Right atrium auricular region (tissue), 2 donors: ENCODE measurements around the gene ENG. TPM values are rescaled to one million over a fixed set of nuclear protein-coding genes. Genes with fewer than 3 reads are reported as not detected.

Experiments
- DNase-seq: peaks from one replicate; pipeline ENCODE4 v3.0.0-alpha.2; 2019; ENCODE audit warnings: low spot score
- H3K27ac ChIP-seq, 2 donors: fragments of 200-600 bp; sonication (generic); 1 replicate in 1 of 2; 2 replicates in 1 of 2; pipeline ENCODE4 v1.5.1; 2016 to 2019
- H3K27me3 ChIP-seq, 2 donors: fragments of 200-600 bp; sonication (generic); one replicate each; pipeline versions ENCODE4 v1.5.1 to v1.6.0; 2017 to 2019
- H3K36me3 ChIP-seq: fragments of 200-600 bp; sonication (generic); one replicate; pipeline ENCODE4 v1.5.1; 2016
- H3K4me1 ChIP-seq, 2 donors: fragments of 200-600 bp; sonication (generic); one replicate each; pipeline versions ENCODE4 v1.5.1 to v1.6.0; 2017 to 2019
- H3K4me3 ChIP-seq, 2 donors: fragments of 200-600 bp; sonication (generic); 1 replicate in 1 of 2; 2 replicates in 1 of 2; pipeline ENCODE4 v1.5.1; 2017 to 2019; ENCODE audit warnings: mild to moderate bottlenecking in 1 of 2, moderate library complexity in 1 of 2
- H3K9me3 ChIP-seq, 2 donors: fragments of 200-600 bp; sonication (generic); one replicate each; pipeline ENCODE4 v1.5.1; 2019
- CTCF ChIP-seq, 2 donors: fragments of 200-600 bp; sonication (generic); IDR thresholded peaks; one replicate each; pipeline ENCODE4 v1.5.1; 2019; ENCODE audit warnings: antibody characterized with exemption in 2 of 2
- total RNA-seq, 2 donors: library from RNA; depleted of rRNA; stranded (reverse); fragments of >200 nt; gene quantifications; one replicate each; pipeline ENCODE4 v1.1.0, GENCODE V29; 2016

The ENG gene
- total RNA-seq, 2 donors from 2014 or later: 142 to 511 TPM

DNA sequence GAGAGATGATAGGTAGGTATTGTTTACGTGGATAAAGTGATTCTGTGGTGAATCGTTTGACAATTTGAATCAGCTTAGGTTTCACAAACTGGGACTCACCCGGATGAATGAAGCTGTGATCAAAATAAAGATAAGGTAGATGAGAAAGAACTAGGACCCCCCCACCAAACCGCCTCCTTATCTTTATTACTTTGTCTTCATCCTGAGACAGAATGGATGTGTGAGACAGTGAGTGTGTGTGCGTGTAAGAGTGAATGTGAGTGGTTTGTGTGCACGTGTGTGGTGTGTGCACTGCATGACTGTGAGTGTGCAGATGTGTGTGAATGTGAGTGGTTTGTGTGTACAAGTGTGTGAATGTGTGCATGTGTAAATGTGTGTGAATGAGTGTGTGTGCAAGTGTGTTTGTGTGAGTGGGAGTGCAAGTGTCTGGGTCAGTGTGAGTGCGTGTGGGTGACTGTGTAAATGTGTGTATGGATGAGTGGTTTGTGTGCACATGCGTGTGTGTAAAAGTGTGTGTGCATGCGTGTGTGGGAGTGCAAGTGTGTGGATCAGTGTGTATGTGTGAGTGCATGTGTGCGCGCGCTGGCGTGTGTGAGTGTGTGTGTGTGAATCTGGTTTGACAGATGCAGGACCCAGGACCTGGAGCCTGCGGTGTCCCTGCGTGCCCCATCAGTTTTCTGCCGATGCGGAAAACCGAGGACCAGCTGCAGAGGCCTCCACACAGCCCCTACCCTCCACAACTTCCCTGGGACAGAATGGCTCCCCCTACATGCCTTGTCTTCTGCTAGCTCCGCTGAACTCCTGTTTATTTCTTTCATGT lies 11.4 kb upstream of the ENG start:
- peak overlapping the region; percentile 61 to 88 for H3K27ac ChIP-seq
- H3K27me3 ChIP-seq: no peaks in the 10 kb centered on the region
- H3K4me3 ChIP-seq: no peak overlapping the region
- peaks cover 28% of the 10 kb centered on the region for H3K36me3 ChIP-seq
- no peak for TF ChIP-seq CTCF (IDR thresholded peaks at IDR 0.05)
- peaks cover 0 to 56% of the 10 kb centered on the region in 2 donors for H3K4me1 ChIP-seq
- DNase-seq: no peak
- H3K9me3 ChIP-seq: no peaks in the 10 kb centered on the region

GRCh38 chr9:127863191-127863621 lies 8.7 kb upstream of the ENG start:
- Histone ChIP-seq H3K27ac (peak overlapping the region; percentile 86 to 88), H3K9me3 (no peaks in the 10 kb centered on the region), H3K36me3 (peaks cover 9% of the 10 kb centered on the region), H3K4me1 (peaks cover 0 to 68% of the 10 kb centered on the region in 2 donors), H3K4me3 (no peak overlapping the region), H3K27me3 (no peaks in the 10 kb centered on the region)
- no peak for TF ChIP-seq CTCF (IDR thresholded peaks at IDR 0.05)
- no peak for DNase-seq

DNA sequence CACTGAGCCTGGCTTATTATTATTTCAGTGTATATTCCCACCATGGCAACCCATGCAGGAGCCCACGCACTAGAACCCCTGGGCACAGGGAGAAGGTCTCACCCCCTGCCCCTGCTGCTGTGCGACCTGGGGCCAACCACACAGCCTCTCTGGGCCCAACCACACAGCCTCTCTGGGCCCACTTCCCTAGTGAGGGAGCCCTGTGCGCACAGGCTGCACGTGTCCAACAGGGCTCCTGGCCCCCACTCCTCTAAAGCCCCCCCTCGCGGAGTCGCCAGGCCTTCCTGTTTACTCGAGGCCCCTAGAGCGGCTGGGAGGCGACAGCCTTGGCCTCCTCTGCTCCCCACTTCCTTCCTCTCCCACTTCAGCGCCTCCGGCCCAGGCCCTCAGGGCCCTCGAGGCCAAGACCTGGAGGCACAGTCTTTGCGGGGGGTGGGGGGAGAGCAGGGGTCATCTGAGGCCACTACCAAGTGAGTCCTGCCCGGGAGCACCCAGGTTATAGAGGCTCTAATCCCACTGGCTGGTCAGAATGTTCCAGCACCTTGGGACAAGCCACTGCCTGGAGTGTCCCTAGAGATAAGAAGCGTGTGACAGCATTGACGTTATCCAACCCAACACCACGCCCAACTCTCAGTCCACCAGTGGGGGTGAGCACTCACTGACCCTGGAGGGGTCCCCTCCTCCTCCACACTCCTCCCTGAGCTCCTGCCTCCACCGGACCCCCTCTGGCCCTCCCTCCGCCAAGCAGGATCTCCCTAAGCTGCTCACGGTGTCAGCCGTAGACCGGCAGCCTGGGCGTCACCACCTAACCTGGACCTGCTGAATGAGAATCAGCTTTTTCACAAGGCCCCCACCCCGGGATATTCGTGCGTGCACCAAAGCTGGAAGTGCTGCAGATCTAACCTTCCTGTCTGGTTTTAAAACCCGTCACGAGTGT lies 7.9 kb upstream of the ENG start:
- Histone ChIP-seq H3K4me3 (no peak overlapping the region), H3K27ac (peak overlapping the region; percentile 86 to 88), H3K36me3 (peaks cover under 1% of the 10 kb centered on the region), H3K9me3 (no peaks in the 10 kb centered on the region), H3K27me3 (no peaks in the 10 kb centered on the region), H3K4me1 (peaks cover 0 to 69% of the 10 kb centered on the region in 2 donors)
- TF ChIP-seq CTCF (IDR thresholded peaks at IDR 0.05): no peak
- DNase-seq: peak; percentile 89

DNA sequence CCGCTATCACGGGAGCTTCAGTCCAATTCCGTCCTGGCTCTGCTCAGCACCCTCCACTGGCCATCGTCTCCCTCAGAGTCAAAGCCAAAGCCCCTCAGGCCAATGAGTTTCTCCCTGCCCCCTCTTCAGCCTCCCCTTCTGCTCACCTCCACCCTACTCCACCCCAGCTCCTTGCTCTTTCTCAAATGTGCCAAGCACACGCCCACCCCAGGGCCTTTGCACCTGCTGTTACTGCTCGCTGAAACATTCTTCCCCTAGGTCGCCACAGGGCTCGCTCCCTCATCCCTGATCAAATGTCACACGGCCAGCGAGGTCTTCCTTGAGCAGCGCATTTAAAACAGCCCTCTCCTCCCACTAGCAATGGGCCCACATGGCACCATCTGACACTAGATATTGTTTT lies 6.3 kb upstream of the ENG start:
- DNase-seq: no peak
- H3K36me3 ChIP-seq: no peaks in the 10 kb centered on the region
- no peak overlapping the region for H3K4me3 ChIP-seq
- H3K27ac ChIP-seq: peak overlapping the region; percentile 86 to 88
- H3K27me3 ChIP-seq: no peaks in the 10 kb centered on the region
- no peak for TF ChIP-seq CTCF (IDR thresholded peaks at IDR 0.05)
- no peaks in the 10 kb centered on the region for H3K9me3 ChIP-seq
- peaks cover 0 to 80% of the 10 kb centered on the region in 2 donors for H3K4me1 ChIP-seq

- peak in 1 of 2 donors; percentile 16 for TF ChIP-seq CTCF (IDR thresholded peaks at IDR 0.05)
- H3K27me3 ChIP-seq: no peaks in the 10 kb centered on the region
- no peak overlapping the region for H3K4me3 ChIP-seq
- DNase-seq: peak; percentile 94
- no peaks in the 10 kb centered on the region for H3K36me3 ChIP-seq
- H3K27ac ChIP-seq: peak overlapping the region; percentile 86 to 88
- H3K9me3 ChIP-seq: no peaks in the 10 kb centered on the region
- peaks cover 0 to 82% of the 10 kb centered on the region in 2 donors for H3K4me1 ChIP-seq
These were observed 5.8 kb upstream of the ENG start for GRCh38 chr9:127860260-127860659.
